Measurements from ENCODE around the gene PMM2.

The PMM2 gene

DNA sequence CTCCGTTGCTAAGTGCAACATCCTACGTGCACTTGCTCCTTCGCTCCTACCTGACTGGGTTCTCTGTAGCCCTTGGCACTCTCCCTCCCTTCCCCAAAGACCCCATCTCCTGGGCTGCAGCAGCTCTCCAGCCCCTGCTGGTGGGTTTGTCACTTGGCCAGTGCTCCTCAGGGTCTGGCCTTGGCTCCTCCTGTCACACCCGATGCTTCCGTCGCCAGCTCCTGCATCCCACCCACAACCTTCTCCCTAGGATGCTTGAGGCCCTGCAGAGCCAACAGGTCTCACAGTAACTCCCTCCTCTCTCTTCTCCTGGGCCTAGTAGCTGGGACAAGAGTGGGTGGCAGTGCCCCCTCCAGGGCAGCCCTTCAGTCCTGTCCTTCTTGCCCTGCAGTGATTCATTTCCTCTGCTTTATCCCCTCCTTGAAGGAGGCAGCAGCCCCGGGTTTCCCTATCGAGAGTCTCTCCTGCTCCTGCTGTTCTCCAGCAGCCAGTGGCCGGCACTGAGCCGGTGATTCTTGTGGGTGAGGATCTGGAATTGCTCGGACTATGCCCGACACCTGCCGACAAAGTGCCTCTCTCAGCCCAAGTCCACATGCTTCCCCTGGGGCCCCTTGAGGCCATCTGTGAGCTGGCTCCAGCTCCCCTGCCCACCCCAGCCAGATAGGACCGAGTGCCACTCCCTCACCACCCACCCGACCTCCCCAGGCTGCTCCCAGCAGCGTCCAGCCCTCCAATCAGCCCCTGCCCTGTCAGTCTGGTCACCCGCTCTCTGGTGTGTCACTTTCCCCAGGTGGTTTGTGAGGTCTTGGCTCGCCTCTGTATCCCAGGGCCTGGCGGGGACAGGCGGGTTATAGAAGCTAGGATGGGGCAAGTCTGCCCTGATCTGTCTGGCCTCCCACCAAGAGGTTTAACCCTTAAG lies 88.3 kb downstream of the PMM2 start:
- DNase-seq (ENCODE audit: low read depth in 1 of 2, low spot score in 1 of 2) = no peak

- no peak for DNase-seq (ENCODE audit: low read depth in 1 of 2, low spot score in 1 of 2)
Measured at GRCh38 chr16:8886593-8887430, 89.2 kb downstream of the PMM2 start.

GRCh38 chr16:8887431-8887765 lies 89.8 kb downstream of the PMM2 start:
- no peak for DNase-seq (ENCODE audit: low read depth in 1 of 2, low spot score in 1 of 2)

GRCh38 chr16:8887952-8888560 lies 90.4 kb downstream of the PMM2 start:
- DNase-seq (ENCODE audit: low read depth in 1 of 2, low spot score in 1 of 2) = no peak

DNA sequence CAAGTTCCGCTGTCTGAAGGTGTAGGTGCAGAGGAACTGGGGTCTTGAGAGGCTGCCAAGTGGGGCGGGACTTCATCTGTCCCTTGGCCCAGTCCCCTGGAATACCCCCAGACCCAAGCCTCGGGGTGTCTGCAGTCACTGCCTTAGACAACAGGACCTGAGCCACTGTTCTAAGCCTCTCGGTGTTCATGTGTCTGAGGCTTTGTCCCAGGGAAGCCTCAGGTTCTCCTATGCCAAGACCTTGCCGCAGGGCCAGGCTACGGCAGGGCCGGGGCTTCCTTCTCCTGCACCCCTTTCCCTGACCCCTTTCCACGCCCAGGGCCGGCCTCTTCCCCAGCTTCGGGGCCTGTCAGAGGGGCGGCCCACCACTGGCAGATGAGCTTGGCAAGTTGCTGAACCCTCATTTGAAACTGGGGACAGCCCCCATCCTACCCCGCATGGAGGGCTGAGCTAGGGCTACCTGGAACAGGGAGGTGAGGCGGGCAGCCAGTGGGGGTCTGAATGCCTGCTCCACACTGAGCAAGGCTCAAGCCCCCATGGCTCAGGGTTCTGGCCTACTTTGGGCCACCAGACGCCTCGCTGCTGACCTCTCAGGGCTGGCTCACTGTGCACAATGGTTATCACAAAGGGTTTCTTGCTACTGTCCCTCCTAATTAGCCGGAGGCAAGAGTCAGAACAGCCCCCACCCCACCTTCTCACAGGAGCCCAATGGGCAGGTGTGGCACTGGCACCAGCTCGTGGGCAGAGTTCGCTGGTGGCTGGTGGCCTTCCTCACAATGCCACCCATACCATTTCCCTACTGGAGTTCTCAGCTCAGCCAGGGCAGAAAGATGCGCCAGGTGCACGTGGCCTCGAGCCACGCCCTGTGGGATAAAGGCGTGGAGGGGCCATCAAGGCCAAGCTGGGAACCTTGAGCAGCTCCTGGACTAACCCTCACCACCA lies 91.6 kb downstream of the PMM2 start:
- no peak for DNase-seq (ENCODE audit: low read depth in 1 of 2, low spot score in 1 of 2)

GRCh38 chr16:8889893-8890548 lies 92.4 kb downstream of the PMM2 start:
- no peak for DNase-seq (ENCODE audit: low read depth in 1 of 2, low spot score in 1 of 2)

DNA sequence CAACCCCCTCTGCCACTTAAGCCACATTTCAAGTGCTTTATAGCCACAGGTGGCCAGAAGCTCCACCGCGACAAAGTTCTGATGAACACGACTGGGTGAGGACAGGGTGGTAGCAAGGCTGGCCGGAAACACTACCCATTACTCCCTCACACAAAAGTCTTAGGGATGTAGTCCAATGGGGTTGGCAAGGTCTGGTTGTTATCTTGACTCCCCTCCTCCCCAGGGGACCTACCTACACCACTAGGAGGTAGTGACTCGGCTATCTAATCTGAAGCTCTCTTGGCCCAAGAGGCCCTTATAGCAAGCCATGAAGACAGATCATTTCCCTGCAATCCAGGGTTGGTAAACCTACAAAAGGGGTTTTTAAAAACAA lies 92.9 kb downstream of the PMM2 start:
- no peak for DNase-seq (ENCODE audit: low read depth in 1 of 2, low spot score in 1 of 2)

DNA sequence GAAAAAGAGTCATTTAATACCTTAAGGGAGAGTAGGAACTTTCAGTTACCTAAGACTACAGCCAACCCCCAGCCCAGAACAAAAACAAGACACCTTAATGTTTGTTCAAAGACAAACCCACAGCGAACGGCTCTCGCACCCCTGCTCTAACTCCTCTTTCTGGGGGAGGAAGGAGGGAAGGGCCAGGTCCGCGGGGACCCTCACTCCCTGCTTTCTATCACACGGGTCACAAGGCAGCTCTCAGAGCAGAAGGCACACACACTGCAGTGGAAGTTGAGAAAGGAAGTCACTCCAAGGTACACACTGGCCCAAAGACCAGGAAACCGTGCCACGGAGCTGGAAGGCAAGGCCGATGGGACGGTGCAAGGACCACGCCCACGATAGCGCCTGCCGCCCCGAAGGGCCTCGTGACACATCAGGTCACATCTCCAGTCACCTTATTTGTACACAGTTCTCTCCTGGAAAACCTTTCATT lies 94.5 kb downstream of the PMM2 start:
- no peak for DNase-seq (ENCODE audit: low read depth in 1 of 2, low spot score in 1 of 2)

DNA sequence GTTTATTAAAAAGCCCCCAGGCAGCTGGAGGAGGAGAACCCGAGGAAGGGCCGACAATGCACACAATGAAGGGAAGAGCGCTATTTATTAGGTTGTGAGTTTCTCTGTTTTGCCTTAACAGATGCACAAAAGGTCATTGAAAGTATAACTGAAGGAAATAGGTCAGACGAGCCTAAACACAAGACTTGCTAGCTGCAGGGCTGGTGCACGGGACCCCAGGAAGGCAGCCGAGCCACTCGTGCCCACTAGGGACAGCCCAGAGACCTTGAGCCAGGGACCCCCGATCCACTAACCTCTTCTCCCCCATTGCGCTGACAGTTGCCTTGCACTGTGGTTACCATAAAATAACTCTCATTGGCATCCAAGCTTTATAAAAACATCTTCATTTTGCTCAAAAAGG lies 95.8 kb downstream of the PMM2 start:
- DNase-seq (ENCODE audit: low read depth in 1 of 2, low spot score in 1 of 2) = no peak

DNA sequence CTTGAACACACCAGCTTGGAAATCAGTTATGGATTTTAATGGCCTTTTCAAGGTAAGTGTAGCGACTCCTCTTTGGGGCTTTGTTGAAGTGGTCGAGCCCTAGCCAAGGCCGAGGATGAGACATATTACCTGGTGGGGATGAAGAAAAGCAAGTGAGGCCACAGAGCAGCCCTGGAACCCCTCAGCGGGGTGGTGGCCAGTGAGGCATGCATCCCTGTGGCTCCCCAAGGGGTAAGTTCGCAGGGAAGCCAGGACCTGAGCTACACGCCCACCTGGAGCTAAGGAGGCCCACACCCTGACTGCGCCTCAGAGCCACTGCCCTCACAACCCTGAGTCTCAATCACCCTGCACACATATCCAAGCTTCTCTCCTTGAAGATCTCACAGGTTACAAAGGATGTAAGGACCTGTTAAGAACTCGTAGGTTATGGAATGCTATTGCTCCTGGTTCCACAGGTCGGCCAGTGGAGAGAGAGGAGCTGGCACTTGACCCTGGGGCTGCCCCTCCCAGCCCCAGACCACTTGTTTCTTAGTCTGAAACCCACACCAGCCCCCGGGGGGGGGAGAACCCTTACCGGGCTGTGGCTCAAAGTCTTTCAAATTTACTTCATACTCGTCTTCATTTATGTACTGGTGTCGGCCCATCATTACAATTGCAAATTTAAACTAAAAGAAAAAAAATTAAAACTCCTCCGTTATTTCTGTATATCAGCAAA lies 96.5 kb downstream of the PMM2 start:
- no peak for DNase-seq (ENCODE audit: low read depth in 1 of 2, low spot score in 1 of 2)

GRCh38 chr16:8894736-8895334 lies 97.2 kb downstream of the PMM2 start:
- DNase-seq (ENCODE audit: low read depth in 1 of 2, low spot score in 1 of 2) = no peak

DNA sequence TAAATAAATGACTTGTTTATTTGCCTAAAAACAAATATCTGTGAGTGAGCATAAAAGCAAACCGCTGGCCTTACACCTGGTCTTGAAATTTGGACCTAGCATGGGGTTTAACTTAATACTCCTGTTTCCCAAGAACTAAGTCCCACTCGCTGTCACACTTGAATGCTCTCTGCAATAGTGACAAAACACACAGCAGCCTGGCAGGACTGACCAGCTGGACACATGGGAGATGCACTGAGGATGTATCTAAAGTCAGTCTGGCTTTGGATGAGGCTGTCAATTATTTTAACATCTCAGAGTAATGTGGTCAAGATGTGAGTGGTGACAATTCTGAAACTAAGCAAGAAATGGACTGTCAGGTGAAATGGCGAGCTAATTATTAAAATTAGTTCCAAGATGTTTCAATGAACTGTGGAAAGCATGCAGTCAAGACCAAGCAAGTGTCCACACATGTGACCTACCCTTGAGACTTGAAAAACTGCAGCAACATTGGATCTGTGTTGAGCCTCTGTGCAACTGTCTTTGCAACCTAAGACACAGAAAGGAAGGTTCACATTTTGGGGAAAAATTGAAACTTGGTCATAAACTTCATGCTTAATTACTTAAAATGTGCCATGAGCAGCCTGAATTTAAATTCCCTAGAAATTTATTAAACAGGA lies 101.2 kb downstream of the PMM2 start:
- DNase-seq (ENCODE audit: low read depth in 1 of 2, low spot score in 1 of 2) = no peak

All from activated T-helper 1 cell treated with anti-CD3 and anti-CD28 coated beads, Interleukin-2, amount 50 U/mL, for 16 hours (primary cell).